ENCODE data around the gene ASB10.

Gene ASB10

DNA sequence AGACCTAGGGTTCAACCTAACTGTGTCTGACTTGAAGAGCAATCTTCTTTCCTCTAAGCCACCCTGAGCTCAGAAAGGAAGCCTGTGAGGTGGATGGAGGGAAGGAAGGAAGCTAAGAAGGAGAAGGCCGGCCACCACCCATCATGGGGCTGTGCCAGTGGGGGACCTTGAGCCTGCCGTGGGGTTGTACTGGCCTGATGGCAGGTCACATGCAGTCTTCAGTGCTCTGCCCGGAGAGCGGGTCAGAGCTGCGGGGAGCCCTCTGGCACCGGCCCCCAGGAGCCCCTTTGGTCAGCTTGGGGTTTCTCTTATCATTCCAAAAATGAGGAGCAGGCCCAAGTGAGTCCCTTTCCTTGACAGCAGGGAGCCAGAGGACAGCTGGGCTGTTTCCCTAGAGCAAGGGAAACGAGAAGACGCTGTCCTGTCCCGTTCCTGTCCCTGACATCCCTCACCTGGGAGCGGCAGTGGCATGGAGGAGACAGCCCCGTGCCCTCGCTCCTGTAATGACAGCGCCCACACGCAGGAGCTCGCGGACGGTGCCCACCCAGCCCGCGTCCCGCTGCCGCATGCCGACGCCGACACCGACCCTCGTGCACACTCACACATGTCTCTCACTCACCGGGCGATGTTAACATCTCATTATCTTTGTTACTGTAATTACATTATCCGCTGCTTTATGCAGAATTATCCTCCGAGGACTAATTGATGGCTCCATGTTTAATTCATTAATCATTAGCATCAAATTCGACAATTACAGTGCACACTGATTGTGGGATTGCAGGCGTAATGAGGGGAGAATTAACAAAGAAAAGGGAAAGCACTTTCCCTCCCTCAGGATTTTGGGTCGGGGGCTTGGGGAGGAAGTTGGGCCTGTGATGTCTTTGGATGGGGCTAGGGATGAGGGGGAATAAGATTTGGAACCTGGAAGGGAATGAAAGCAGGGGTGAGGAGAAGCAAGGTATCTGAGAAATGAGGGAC is 50.9 kb downstream of the ASB10 start:
- no peak for DNase-seq (ENCODE audit: low spot score)

DNA sequence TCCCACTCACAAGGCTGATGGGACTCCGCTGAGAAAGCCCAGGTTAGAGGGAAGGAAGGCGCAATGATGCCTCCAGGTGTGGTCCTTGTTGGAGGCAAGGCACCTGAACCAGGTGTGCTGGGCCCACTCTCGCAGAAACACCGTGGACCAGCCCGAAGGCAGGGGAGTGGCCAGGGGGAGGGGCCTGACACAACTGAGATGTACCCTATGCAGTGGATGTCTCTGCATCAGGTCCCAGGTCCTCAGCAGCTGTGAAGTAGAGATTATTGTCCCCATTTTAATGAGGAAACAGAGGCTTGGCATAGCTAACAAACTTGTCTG is 51.6 kb downstream of the ASB10 start:
- no peak for DNase-seq (ENCODE audit: low spot score)

DNA sequence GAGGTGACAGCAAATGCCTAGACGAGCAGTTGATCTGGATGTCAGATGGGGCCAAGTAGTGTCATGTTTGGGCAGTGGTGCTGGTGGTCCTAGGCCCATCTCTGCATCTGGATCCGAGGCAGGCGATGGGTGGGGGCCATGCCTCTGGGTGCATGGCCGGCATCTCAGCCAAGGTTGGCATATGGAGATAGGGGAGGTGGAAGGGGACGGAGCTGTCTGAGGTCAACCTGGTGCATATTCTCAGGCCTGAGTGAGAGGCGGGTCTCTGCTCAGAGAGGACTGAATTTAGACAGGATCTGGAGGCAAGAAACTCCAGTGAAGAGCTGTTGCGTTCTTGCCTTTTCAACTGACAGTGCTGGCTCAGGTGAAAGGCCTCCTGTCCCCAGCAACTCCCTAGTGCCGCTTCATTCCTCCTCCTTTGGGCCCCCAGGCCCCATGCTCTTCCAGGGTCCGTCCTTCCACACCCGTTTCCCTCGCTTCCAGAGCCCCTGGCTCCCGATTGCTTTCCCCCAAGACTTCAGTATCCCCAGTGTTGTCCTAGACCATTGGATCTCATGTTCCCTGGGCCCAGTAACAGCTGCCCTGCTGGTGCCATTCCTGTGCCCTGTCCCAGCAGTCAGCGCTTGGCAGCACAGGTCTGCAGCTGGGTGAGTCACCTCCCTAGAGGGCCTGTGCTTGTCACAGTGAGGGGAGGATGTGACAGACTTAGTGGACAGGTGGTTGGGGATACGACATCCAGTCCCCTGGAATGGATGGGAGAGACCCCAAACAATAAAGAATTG is 52.1 kb downstream of the ASB10 start:
- no peak for DNase-seq (ENCODE audit: low spot score)

DNA sequence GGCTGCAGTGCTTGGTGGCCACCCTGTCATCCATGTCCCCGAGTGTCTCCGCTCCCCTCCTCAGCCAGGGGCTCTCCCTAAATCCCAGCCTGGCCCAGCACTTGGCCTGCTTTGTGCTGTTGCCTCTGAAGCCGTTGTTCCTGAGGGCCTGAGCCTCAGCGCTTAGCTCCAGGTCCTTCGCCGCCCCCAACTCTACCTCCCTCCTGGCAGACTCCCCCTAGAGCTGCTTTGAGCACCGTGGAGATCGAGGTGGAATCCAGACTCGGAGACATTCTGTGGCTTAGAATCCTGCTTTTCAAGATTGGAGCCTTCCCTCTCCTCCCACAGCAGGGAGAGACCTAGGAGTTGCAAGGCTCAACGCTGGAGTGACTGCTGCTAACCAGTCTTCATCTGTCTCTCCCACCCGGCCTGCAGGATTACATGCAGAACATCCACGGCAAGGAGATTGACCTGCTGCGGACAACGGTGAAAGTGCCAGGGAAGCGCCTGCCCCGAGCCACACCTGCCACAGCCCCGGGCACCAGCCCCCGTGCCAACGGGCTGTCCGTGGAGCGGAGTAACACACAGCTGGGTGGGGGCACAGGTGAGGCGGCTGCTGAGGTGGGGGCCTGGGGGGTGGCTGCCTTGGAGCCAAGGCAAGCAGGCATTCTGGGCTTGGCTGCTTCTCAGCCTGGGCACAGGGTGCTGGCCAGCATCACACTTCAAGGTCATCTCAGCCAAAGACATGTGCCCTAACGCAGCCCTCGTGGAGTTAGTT is 52.9 kb downstream of the ASB10 start:
- no peak for DNase-seq (ENCODE audit: low spot score)

DNA sequence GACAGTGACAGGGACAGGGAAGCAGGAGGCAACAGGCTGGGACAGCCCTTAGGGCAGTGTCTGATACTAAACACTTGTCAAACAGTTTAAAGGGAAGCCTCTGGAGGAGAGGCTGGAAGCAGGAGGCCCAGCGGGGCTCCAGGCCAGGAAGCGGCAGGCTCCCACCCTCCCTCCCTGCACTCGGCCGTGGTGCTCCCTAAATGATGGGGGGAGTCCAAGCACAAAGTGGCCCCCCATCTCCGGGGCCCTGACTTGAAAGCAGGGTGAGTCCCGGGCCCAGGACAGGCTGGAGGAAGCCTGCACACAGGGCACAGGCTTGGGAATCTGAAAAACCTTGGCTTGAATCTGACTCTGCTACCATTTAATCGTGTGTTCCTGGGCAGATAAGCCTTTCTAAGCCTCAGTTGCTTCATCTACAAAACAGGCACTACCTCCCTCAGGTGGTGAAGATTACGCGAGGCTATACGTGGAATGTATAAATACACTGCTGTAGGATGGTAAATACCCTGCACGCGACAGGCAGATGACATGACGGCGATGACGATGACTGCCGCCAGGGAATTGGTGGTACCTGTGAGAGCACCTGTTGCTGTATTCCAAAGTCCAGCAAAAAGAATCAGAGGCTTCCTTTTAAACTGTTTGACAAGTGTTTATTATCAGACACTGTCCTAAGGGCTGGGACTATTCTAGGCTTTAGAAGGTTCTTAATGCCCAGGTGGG is 53.6 kb downstream of the ASB10 start:
- DNase-seq (ENCODE audit: low spot score) = no peak

DNA sequence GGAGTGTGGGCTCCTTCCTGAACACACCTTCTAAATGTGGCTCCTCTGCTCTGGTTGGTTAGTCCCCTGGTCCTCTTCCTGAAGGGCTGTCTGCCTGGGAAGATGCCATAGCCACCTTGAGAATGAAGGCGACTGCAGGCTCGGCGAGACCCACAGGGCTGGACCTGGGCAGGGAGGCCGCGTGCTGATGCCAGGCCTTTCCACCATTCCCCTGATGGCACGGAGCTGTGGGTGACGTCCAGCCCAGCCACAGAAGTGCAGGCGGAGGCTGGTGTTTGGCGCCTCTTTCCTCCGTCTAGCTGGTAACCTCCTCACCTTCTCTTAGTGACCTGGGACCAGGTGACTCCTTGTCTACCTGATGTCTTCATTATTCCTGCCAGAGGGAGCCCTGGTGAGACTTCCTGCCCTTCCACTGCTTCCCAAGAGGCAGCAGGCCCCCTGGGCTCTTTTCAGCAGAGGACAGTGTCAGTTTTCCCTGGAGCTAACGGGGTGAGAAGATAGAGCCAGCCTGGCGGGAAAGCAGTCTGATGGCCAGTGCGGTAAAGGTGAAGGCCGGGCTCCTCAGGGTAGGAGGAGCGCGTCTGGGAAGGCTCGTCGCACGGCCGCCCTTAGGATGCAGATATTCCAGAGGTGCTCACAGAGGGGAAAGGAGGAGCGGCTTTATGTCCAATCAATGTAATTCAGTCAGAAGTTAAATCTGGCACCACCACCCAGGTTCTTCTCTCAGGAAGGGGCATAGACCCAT is 54.4 kb downstream of the ASB10 start:
- no peak for DNase-seq (ENCODE audit: low spot score)

DNA sequence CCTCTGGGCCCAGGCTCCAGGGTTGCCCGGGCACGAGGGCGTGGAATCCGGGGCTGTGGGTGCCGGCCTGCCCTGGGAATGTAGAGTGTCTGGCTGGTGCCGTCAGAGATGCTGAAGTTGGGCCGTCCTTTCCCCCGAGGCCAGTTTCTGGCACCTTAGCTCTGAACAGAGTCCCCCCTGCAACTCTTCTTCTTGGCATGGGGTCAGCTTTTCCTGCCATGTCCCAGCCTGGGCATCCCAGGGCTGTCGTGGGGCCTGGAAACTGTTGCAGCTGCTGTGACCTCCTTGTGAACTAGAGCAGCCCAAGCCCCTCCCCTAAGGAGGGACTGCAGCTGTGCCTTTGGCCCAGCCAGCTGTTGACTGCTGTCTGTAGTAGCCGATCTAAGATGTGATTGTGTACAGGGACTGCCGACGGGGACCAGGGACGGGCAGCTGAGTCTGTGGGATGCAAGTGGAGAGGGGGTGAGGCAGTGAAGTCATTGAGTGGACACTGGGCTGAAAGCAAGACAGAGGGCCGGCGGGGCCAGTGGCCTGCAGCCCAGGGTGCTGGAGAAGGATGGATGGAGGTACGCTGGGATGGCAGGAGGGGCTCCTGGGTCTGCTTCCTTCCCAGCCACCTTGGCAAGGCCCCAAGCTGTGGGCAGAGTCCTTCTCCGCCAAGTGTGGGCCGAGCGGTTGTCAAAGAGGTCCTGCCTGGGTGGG is 55.3 kb downstream of the ASB10 start:
- peak; percentile 39 for DNase-seq (ENCODE audit: low spot score)

DNA sequence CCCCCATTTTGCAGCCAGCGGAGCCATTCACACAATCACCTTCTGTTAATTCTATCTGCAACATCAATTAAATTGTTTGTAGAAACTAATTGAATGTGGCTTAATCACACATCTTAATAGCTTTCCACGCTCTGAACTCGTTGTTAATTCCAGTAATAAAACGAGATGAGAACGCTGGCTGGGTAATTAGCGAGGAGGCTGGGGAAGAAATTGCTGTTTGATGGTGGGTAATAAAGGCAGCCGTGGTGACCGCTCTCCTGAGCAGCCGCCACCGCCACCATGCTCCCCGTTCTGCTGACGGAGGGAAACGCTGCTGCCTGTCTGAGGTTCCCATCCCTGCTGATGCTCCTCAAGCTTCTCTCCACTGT is 55.8 kb downstream of the ASB10 start:
- no peak for DNase-seq (ENCODE audit: low spot score)

DNA sequence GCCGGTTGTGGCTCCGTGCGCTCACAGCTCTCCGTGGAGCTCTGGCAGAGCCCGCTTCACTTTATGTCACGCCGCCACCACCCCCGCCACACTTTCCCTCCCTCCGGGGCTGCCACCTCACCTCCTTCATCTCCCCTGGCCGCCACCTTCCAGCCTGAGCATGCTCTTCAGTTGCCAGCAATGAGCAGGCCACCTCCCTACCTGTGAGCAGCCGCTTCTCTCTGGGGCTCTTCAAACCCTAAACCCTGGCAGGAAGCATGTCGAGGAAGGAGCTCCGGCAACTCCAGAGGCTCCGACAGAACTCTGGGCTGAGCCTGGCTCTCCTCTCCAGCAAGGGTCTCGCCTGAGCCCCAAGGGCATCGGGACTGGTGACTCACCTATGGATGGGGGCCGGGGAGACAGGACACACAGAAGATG is 56.3 kb downstream of the ASB10 start:
- no peak for DNase-seq (ENCODE audit: low spot score)

DNA sequence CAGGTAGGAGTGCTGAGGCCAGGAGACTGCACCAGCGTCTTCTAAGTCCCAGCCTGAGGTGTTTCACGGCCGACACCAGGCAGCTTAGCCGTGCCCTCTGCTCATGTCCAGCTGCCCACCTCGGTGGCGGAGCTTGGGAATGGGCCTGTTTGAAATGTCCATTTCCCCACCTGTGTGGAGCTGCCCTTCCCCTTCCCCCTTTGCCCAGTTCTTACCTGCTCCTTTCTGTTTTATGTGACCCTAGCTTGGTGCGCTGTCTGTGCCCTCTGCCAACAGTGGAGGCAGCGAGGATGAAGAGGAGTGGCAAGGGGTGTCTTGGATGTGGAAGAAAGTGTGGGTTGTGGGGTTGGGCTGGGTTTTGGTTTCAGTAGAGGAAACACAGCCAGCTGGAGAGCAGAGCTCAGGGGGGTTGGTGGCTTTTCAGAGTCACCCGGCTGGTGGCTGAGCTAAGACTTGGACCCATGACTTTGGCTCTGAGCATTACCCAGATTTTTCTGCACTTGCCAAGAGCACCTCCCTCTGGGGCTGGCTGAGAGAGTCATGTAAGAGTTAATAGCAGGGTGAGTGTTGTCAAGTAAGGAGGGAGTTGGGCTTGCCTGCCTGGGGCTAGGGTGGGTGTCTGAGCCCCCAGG is 57.0 kb downstream of the ASB10 start:
- DNase-seq (ENCODE audit: low spot score) = peak; percentile 41

DNA sequence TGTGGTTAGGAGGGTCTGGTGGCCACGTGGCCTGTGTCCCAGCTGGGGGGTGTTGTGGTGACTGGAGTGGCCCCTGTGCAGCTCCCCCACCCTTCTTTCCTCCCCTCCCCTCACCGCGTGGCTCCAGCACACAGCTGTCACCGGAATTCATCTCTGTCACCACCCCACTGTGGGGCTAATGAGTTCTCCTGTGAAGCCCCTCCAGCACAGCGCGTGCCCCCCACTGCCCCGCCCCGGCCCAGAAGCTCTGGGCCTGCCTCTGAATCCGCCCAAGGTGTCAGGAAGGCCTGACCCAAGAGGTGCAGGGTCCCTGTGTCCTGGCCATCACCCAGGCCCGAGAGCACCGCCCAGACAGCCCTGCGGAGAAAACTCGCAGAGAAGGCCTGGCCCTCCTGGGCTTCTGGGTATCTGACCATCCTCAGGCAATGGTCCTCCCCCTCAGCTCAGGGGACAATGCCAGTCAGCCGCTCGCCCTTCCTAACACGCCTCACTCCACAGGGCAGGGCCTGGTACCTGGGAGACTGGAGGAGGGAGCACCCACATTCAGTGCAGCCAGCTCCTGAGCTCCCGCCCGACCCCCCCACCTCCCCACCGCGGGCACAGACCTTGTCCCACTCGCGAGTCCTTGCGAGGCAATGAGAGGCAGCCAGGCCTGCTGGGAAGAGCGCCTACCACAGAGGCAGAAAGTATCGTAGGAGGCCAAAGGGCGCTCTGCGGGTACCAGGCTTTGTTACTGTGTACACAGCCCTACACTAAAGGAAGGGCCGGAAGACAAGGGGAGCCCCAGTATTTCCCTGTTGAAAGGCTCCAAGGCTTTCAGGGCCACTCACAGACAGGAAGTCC is 57.7 kb downstream of the ASB10 start:
- no peak for DNase-seq (ENCODE audit: low spot score)

DNA sequence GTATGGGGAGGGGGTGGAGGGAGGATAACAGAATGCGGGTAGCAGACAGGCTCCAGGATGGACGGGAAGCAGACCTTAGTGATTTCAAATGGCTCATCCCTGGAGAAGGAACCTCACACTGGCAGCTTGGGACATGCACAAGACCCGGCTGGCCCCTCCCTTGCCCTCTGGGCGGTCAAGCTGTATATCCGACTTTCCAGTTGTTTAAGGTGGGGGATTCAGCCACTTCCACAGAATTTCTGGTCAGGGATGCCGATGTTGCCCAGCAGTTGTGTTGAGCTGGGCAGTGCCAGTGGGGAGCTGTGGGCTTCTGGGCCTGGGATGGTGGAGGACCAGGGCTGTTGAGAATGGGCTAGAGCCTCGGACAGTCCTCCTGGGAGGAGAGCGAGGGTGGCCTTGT is 58.3 kb downstream of the ASB10 start:
- DNase-seq (ENCODE audit: low spot score) = no peak

DNA sequence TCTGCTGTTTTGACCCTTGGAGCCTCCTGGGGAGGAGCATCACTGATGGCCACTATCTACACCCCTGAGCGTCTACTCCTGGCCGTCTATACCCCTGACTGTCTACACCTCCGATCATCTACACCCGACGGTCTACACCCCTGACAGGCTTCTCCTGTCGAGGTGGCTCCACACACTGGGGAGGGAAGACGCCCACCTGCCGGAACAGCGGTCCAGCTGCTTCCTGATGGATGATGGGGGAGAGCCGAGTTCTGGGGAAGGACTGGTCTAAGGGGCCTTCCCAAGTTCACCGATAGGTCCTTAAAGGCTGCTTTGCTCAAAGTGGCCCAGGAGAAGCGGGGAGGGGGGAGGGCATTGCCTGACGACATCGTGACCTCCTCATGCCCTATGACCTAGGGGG is 58.9 kb downstream of the ASB10 start:
- DNase-seq (ENCODE audit: low spot score) = no peak

DNA sequence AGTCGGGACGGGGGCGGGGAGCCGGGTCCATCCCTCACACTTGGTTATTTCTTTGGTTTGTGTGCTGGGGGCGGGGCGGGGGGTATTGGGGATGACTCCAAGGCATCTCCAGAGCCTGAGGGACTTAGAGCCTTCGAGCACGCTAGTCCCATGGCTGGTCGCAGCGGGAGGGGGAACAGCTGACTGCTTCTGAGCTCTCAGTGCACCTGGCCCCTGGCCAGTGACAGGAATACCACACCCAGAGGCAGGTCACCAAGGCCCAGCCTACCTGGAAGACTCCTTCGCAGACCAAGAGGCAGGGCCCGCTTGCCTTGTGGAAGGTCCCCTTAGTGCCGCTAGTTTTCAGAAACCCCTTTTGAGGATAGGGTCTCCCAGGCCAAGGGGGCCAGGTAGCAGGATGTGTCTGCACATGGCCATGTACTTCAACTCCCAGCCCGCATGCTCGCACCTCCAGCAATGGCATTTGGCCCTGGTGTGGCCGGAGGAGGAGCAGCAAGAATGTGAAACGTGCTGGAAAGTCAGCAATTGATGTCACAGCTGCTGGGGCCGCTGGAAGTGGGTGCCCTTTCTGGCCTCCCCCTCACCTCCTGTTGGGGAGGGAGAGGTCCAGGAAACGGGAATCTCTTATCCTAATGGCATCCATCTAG is 60.4 kb downstream of the ASB10 start:
- no peak for DNase-seq (ENCODE audit: low spot score)

DNA sequence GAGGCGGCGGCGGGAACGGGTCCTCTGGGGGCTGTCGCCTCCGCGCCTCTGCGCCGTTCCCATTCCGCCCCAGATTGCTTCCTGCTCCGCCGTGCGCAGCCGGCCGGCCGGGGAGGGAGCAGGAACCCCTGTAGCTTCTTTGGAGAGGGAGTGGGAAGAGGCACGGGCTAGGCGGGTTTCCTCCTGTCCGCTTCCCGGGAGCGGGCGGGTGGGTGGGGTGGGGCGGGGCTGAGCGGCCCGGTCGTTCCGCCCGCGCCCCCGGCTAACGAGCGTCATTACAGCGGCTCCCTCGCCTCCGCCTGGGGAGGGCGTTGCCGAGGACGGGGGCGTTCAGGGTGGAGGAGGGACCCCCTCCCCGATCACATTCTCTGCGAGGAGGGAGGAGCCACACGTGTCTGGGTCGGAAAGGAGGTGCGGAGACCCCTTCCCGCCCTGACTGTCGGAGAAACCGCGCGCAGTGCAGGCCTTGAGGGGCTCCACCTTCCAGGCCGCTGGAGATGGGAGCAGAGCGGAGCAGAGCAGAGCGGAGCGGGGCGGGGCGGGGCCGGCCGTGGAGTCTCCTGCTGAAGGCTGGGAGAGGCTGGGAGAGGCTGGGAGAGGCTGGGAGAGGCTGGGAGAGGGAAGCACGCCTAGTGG is 61.1 kb downstream of the ASB10 start:
- no peak for DNase-seq (ENCODE audit: low spot score)
